ENCODE measurements around the gene FOXP1.

Gene FOXP1

GRCh38 chr3:71451812-71452211 lies 131.7 kb downstream of the FOXP1 start:
- no peak for ATAC-seq
- TF ChIP-seq PATZ1 (CRISPR knock-in tag; IDR thresholded peaks at IDR 0.05; ENCODE audit: borderline replicate concordance) (no peak), BACH2 (CRISPR knock-in tag; IDR thresholded peaks at IDR 0.05; ENCODE audit: borderline replicate concordance) (no peak), ZFP3 (CRISPR knock-in tag; IDR thresholded peaks at IDR 0.05) (no peak), ESRRG (CRISPR knock-in tag; IDR thresholded peaks at IDR 0.05) (no peak), ISL1 (CRISPR knock-in tag; IDR thresholded peaks at IDR 0.05) (no peak), SNAI2 (CRISPR knock-in tag; IDR thresholded peaks at IDR 0.05) (no peak), ARNTL (CRISPR knock-in tag; IDR thresholded peaks at IDR 0.05; ENCODE audit: borderline replicate concordance, low read depth) (no peak)

GRCh38 chr3:71451060-71451459 lies 132.5 kb downstream of the FOXP1 start:
- no peak for ATAC-seq
- TF ChIP-seq CREB5 (CRISPR knock-in tag; IDR thresholded peaks at IDR 0.05; ENCODE audit: low read depth) (no peak), SNAI2 (CRISPR knock-in tag; IDR thresholded peaks at IDR 0.05) (no peak), GLIS3 (CRISPR knock-in tag; IDR thresholded peaks at IDR 0.05) (no peak), ZC3H10 (CRISPR knock-in tag; IDR thresholded peaks at IDR 0.05) (no peak), ZNF565 (CRISPR knock-in tag; conservative IDR thresholded peaks at IDR 0.05; ENCODE audit: low read depth) (no peak), POU6F1 (CRISPR knock-in tag; IDR thresholded peaks at IDR 0.05; ENCODE audit: borderline replicate concordance, low read depth) (no peak), ESRRG (CRISPR knock-in tag; IDR thresholded peaks at IDR 0.05) (no peak), TSHZ2 (CRISPR knock-in tag; IDR thresholded peaks at IDR 0.05) (no peak), ISL1 (CRISPR knock-in tag; IDR thresholded peaks at IDR 0.05) (no peak), ZFP3 (CRISPR knock-in tag; IDR thresholded peaks at IDR 0.05) (no peak), ZNF70 (CRISPR knock-in tag; IDR thresholded peaks at IDR 0.05) (no peak), ARNTL (CRISPR knock-in tag; IDR thresholded peaks at IDR 0.05; ENCODE audit: borderline replicate concordance, low read depth) (no peak), CSRNP3 (CRISPR knock-in tag; IDR thresholded peaks at IDR 0.05) (no peak), RARB (CRISPR knock-in tag; IDR thresholded peaks at IDR 0.05) (no peak), TCF4 (CRISPR knock-in tag; IDR thresholded peaks at IDR 0.05; ENCODE audit: borderline replicate concordance) (no peak), PATZ1 (CRISPR knock-in tag; IDR thresholded peaks at IDR 0.05; ENCODE audit: borderline replicate concordance) (no peak), TOX (CRISPR knock-in tag; IDR thresholded peaks at IDR 0.05; ENCODE audit: borderline replicate concordance) (no peak), PPARA (CRISPR knock-in tag; IDR thresholded peaks at IDR 0.05; ENCODE audit: borderline replicate concordance) (no peak)

All from SK-N-SH treated with all-trans-retinoic acid at 6 μM for 48 hours (cell line).